K562 (cell line): Measurements from ENCODE around the gene SOWAHA. TPM values are rescaled to one million over a fixed set of nuclear protein-coding genes. Genes with fewer than 3 reads are reported as not detected.

ENCODE experiments used
- ATAC-seq: fragments of 200-7000 bp; cut with Tn5 transposase; 3 replicates; pipeline ENCODE4 v1.9.1; 2020; ENCODE audit warnings: moderate library complexity
- BruUV-seq: library from RNA; stranded (reverse); fragments of 400-500 nt; replicated peaks from 2 replicates; lab custom pipeline; 2021; lab: Mats Ljungman, UMichigan
- CTCF ChIA-PET: fragments of 300-600 bp; formaldehyde crosslinking; extraction: SDS; loops from one replicate; lab custom pipeline; 2021; ENCODE audit warnings: low intra/inter-chr PET ratio; lab: Yijun Ruan, JAX
- POLR2A ChIA-PET: fragments of 300-600, 350-650 bp; sonication (Branson Sonifier 250); formaldehyde crosslinking; extraction: SDS; loops from one replicate; lab custom pipeline; 2021; ENCODE audit warnings: antibody characterized with exemption, inconsistent platforms; lab: Yijun Ruan, JAX
- DNase-seq, 4 experiments: peaks; one replicate each; pipeline versions ENCODE4 v3.0.0 to v3.0.0-alpha.2; 2011 to 2018; ENCODE audit warnings: low spot score in 3 of 4, mixed read lengths in 3 of 4; ENCODE audit errors: extremely low read depth in 1 of 4
- FAIRE-seq: peaks from 2 replicates; lab custom pipeline; 2011; peaks lifted over from hg19 to GRCh38; lab: Jason Lieb, UNC
- H2AFZ ChIP-seq: 2 replicates; pipeline ENCODE4 v1.6.0; 2011; ENCODE audit warnings: low read depth, low read length, control low read depth, inconsistent platforms
- H3K27ac ChIP-seq: fragments of 200-600 bp; 3 replicates; pipeline ENCODE4 v1.8.0; 2011; ENCODE audit warnings: low read depth, mild to moderate bottlenecking, control low read depth, inconsistent platforms, low read length, moderate library complexity, mixed read lengths; ENCODE audit errors: extremely low read depth
- H3K27me3 ChIP-seq, 2 experiments: fragments of 300-600 bp in 1 of 2; 2 replicates in 1 of 2; 3 replicates in 1 of 2; pipeline versions ENCODE4 v1.6.0 to v1.8.0; 2011; ENCODE audit warnings: inconsistent platforms in 2 of 2, low read length in 2 of 2, mild to moderate bottlenecking in 1 of 2, mixed read lengths in 1 of 2, moderate library complexity in 1 of 2; ENCODE audit not compliant: control insufficient read depth in 2 of 2, insufficient read depth in 2 of 2
- H3K36me3 ChIP-seq: fragments of 300-600 bp; 3 replicates; pipeline ENCODE4 v1.8.0; 2011; ENCODE audit warnings: mild to moderate bottlenecking, low read length, inconsistent platforms; ENCODE audit not compliant: control insufficient read depth, insufficient read depth
- H3K4me1 ChIP-seq, 2 experiments: fragments of 200-600 bp in 1 of 2; replicated peaks in 1 of 2; 2 replicates in 1 of 2; 3 replicates in 1 of 2; pipeline versions ENCODE4 v1.5.1 to v1.8.0; 2011; ENCODE audit warnings: inconsistent platforms in 2 of 2, low read length in 2 of 2, mild to moderate bottlenecking in 1 of 2, mixed read lengths in 1 of 2, moderate library complexity in 1 of 2; ENCODE audit not compliant: control insufficient read depth in 2 of 2, insufficient read depth in 2 of 2
- H3K4me2 ChIP-seq: 2 replicates; pipeline ENCODE4 v1.6.1; 2011; ENCODE audit warnings: low read length, control low read depth, inconsistent platforms, mixed read lengths; ENCODE audit not compliant: insufficient read depth
- H3K4me3 ChIP-seq: fragments of 200-600 bp; sonication (generic), shearing (Covaris generic); 2 replicates; pipeline ENCODE4 v1.5.1; 2016; ENCODE audit warnings: control low read depth, inconsistent platforms
- H3K79me2 ChIP-seq: fragments of 200-600 bp; 3 replicates; pipeline ENCODE4 v1.8.0; 2011; ENCODE audit warnings: low read length, inconsistent platforms; ENCODE audit not compliant: control insufficient read depth, insufficient read depth
- H3K9ac ChIP-seq, 2 experiments: 2 replicates each; pipeline versions ENCODE4 v1.6.0 to v1.6.1; 2011; ENCODE audit warnings: low read depth in 2 of 2, low read length in 2 of 2, control low read depth in 1 of 2, inconsistent platforms in 1 of 2, mild to moderate bottlenecking in 1 of 2, mixed read lengths in 1 of 2; ENCODE audit not compliant: insufficient read depth in 1 of 2
- H3K9me1 ChIP-seq: one replicate; pipeline ENCODE4 v1.6.0; 2011; ENCODE audit warnings: inconsistent platforms, mild to moderate bottlenecking, low read length, moderate library complexity; ENCODE audit not compliant: control insufficient read depth, insufficient read depth
- H3K9me3 ChIP-seq: replicated peaks from 2 replicates; pipeline ENCODE4 v1.5.1; 2011; ENCODE audit warnings: low read depth, low read length, inconsistent platforms; ENCODE audit not compliant: control insufficient read depth, insufficient read depth
- H4K20me1 ChIP-seq: replicated peaks from 2 replicates; pipeline ENCODE4 v1.6.1; 2011; ENCODE audit warnings: low read length, inconsistent platforms, mixed read lengths; ENCODE audit not compliant: control insufficient read depth, insufficient read depth
- ETV1 ChIP-seq: fragments of 450-650 bp; conservative IDR thresholded peaks from 2 replicates; pipeline ENCODE4 v1.6.1; 2016; ENCODE audit warnings: missing genetic modification characterization, control low read depth, low read depth, missing compliant biosample characterization
- MEIS2 ChIP-seq: fragments of 450-650 bp; IDR thresholded peaks from 2 replicates; pipeline ENCODE4 v1.6.1; 2014; ENCODE audit warnings: mild to moderate bottlenecking; ENCODE audit not compliant: partially characterized antibody
- NFE2 ChIP-seq: IDR thresholded peaks from 2 replicates; pipeline ENCODE4 v1.6.1; 2014; ENCODE audit warnings: antibody characterized with exemption, low read depth
- RAD51 ChIP-seq: fragments of 450-650 bp; IDR thresholded peaks from 2 replicates; pipeline ENCODE4 v1.7.1; 2016; ENCODE audit warnings: low read depth, mild to moderate bottlenecking, borderline replicate concordance
- TAF1 ChIP-seq: IDR thresholded peaks from 2 replicates; pipeline ENCODE4 v1.6.1; 2011; ENCODE audit warnings: mild to moderate bottlenecking, low read length, moderate library complexity; ENCODE audit not compliant: insufficient read depth, control insufficient read depth, severe bottlenecking; ENCODE audit errors: extremely low read depth
- ZNF282 ChIP-seq: sonication (generic); formaldehyde crosslinking; IDR thresholded peaks from 2 replicates; pipeline ENCODE4 v1.8.1; 2023; ENCODE audit warnings: missing genetic modification reagents
- WGBS: fragments of 100-300 bp; shearing (Covaris generic); methylation state at CpG from one replicate; pipeline ENCODE4 v1.1.6; 2016; ENCODE audit warnings: low coverage, mixed read lengths; ENCODE audit not compliant: insufficient coverage; ENCODE audit errors: missing lambda C conversion rate; 5-methylcytosine and 5-hydroxymethylcytosine counted together
- in situ Hi-C: fragments of 300-500 bp; cut with MboI; formaldehyde crosslinking; loops from 4 replicates; pipeline ENCODE4 v1.15.0; 2018; ENCODE audit warnings: inconsistent platforms, mixed read lengths
- intact Hi-C: fragments of 100-400 bp; cut with micrococcal nuclease; formaldehyde crosslinking; loops from 2 replicates; pipeline ENCODE4 v1.14.2; 2022
- polyA plus RNA-seq, 8 experiments: library from polyadenylated mRNA; depleted of rRNA in 4 of 8; stranded (reverse) in 5 of 8; unstranded in 3 of 8; fragments of >200 nt; fragmentation: Nextera tagmentation in 2 of 8; fragmentation: Illumina TruSeq in 1 of 8; extraction: Ambion mirVana in 2 of 8; extraction: Trizol in 1 of 8; gene quantifications; 2 replicates each; pipeline versions ENCODE4 v1.2.1 to v1.2.3, GENCODE V29; 2011 to 2014; ENCODE audit warnings: inconsistent platforms in 1 of 8, missing spikeins in 1 of 8
- total RNA-seq, 7 experiments: library from RNA; depleted of rRNA in 6 of 7; stranded (reverse); fragments of >200 nt in 6 of 7; fragmentation: Illumina TruSeq in 2 of 7; extraction: Trizol in 2 of 7; gene quantifications; 2 replicates each; pipeline versions ENCODE4 v1.2.1 to v1.2.3, GENCODE V29; 2011 to 2021; ENCODE audit warnings: low replicate concordance in 1 of 7
- TF ChIP-seq, protein P1 (sequence below): sonication (generic); formaldehyde crosslinking; IDR thresholded peaks from 2 replicates; pipeline ENCODE4 v1.9.0; 2022; ENCODE audit warnings: mild to moderate bottlenecking, missing genetic modification reagents
- TF ChIP-seq, protein P2 (sequence below): sonication (generic); formaldehyde crosslinking; IDR thresholded peaks from 2 replicates; pipeline ENCODE4 v1.9.0; 2022; ENCODE audit warnings: mild to moderate bottlenecking, missing genetic modification reagents
- TF ChIP-seq, protein P3 (sequence below): sonication (generic); formaldehyde crosslinking; IDR thresholded peaks from 2 replicates; pipeline ENCODE4 v1.5.0; 2020; ENCODE audit warnings: missing genetic modification reagents

SOWAHA gene
- total and polyA plus RNA-seq, 9 of the 15 experiments (the other 6 are each of a cell fraction or from before 2014, with no cell fraction given), result not detected

DNA sequence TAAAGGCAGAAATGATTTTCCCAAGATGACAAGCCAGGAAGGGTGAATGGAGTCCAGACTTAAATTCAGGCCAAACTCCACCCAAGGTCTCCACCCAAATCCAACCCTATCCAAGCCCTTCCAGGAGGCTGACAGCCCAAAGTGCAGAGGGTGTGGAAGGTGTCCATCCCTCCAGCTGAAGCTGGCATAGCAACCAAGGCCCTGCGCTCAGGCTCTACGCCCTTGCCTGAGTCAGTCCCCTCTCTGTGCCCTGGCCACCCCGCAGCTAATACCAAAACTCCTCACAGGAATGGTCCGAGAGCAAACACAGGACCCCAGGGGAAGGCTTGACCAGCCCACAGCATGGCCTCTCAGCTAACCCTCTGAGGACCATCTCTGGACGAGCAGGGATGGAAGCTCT, 38.2 kb upstream of the SOWAHA start (continued):
- no peak for TF ChIP-seq ZNF282 (CRISPR knock-in tag)

DNA sequence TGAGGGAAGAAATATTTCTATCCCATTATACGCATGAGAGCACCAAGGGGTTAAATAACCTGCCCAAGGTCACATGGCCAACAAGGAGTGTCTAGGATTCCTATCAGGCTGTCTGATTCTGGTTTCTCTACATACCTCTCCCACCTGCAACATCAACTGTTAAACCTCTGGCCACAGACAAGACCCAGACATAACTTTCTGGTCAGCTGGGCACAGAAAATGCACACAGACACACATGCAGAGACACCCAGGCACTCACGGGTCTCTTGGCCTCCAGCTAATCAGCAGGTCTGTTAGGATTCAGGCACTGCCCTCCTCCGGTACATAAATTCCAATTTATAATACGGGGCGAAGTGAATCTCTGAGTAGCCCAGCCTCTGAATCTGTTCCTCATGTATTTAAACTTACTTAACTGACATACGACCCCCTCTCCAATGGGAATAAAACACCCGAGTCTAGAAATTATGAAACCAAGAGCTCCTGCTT, 37.6 kb upstream of the SOWAHA start:
- WGBS, result 6% methylated on average over 7 of the region's 7 CpGs
- Histone ChIP-seq H3K4me3 (peak overlapping the region; percentile 58), H4K20me1 (peaks cover 2% of the 10 kb centered on the region), H3K79me2 (peaks cover 79% of the 10 kb centered on the region)
- no peak for ATAC-seq
- POLR2A ChIA-PET, result interaction anchor here (0.8 to 2.9 kb wide), 10 partner anchors 8 to 45 kb away, joined by 3 to 10 read pairs (median 4); no protein-coding TSS in a partner anchor
- FAIRE-seq, result peak; percentile 67
- intact Hi-C loops, result loop anchor here (2.0 kb wide), 1 partner anchor 31 kb away; no protein-coding TSS in a partner anchor
- no peak for DNase-seq
- TF ChIP-seq ETV1 (tag), result 0 out of 2 replicates have a peak, but pooled peaks have one; percentile 13
- TF ChIP-seq, protein P1, sequence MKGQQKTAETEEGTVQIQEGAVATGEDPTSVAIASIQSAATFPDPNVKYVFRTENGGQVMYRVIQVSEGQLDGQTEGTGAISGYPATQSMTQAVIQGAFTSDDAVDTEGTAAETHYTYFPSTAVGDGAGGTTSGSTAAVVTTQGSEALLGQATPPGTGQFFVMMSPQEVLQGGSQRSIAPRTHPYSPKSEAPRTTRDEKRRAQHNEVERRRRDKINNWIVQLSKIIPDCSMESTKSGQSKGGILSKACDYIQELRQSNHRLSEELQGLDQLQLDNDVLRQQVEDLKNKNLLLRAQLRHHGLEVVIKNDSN, result peak; percentile 53
- TF ChIP-seq MEIS2, result no peak
- TF ChIP-seq TAF1, result peak; percentile 2
- TF ChIP-seq, protein P2, sequence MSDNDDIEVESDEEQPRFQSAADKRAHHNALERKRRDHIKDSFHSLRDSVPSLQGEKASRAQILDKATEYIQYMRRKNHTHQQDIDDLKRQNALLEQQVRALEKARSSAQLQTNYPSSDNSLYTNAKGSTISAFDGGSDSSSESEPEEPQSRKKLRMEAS (CRISPR knock-in tag), result 0 out of 2 replicates have a peak, but pooled peaks have one; percentile 3
- 0 out of 2 replicates have a peak, but pooled peaks have one; percentile 30 for TF ChIP-seq RAD51
- TF ChIP-seq NFE2, result no peak
- TF ChIP-seq, protein P3, sequence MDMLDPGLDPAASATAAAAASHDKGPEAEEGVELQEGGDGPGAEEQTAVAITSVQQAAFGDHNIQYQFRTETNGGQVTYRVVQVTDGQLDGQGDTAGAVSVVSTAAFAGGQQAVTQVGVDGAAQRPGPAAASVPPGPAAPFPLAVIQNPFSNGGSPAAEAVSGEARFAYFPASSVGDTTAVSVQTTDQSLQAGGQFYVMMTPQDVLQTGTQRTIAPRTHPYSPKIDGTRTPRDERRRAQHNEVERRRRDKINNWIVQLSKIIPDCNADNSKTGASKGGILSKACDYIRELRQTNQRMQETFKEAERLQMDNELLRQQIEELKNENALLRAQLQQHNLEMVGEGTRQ (CRISPR knock-in tag), result peak; percentile 66
- TF ChIP-seq, all 486 proteins: peak for 6
- Histone ChIP-seq H2AFZ (no peak overlapping the region), H3K4me2 (peak overlapping the region; percentile 88), H3K9me3 (no peaks in the 10 kb centered on the region), H3K36me3 (peaks cover 34% of the 10 kb centered on the region; the same call in 2 of the 3 replicates), H3K9ac (peak overlapping the region; percentile 81 to 90), H3K4me1 (peaks cover 45 to 54% of the 10 kb centered on the region in 2 experiments), H3K27me3 (no peaks in the 10 kb centered on the region), H3K9me1 (no peaks in the 10 kb centered on the region), H3K27ac (peak overlapping the region; percentile 79)
- in situ Hi-C loops, result no loop called here
- TSS peak; percentile 62 for BruUV-seq
- CTCF ChIA-PET, result no interaction called here
